Fibroblast of mammary gland (primary cell): ENCODE results near the gene NUDT14.

Experiments used
- DNase-seq: peaks from one replicate; pipeline ENCODE4 v3.0.0-alpha.2; 2010; ENCODE audit warnings: low read depth
- H3K4me3 ChIP-seq: 2 replicates; pipeline ENCODE4 v1.5.1; 2011; ENCODE audit warnings: low read depth, mild to moderate bottlenecking, low read length, moderate library complexity; ENCODE audit not compliant: control insufficient read depth
- TF ChIP-seq, protein P1 (sequence below): conservative IDR thresholded peaks from 2 replicates; pipeline ENCODE4 v1.5.1; 2011; ENCODE audit warnings: low read depth, low read length, inconsistent platforms; ENCODE audit not compliant: control insufficient read depth, insufficient read depth

NUDT14 gene

DNA sequence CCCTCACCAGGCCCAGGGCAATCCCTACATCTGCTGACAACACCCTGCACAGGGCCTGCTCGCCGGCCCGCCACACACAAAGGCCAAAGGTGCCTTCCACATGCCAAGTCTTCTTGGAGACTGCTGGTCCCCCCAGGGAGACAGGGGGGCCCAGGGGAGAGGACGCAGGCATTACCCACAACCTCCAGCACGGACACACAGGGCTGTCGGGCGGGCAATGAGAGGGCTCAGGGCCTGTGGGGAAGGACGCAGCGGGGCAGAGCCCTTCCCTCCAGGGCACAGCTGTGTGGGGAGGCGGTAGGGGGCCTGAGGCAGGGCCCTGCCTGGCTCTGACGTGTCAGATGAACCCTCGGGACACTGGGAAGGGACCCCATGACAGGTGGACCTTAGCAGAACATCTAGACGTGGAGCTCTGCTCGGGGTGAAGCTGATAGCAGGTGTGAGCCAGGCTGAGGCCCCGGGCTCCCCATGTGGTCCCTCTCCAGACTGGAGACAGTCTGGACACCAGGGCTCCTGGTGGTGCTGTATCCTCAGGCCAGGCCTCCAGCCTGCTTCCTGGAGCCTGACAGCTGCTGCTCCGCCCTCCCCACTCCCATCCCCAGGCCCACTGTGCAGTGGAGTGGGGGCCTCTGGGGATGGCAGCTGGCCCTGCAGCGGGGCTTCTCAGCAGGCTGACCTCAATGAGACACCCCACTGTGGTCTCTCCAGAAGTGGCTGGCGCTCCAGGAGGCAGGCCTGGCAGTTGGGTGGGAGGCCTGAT, 31.6 kb upstream of the NUDT14 start:
- TF ChIP-seq, protein P1, sequence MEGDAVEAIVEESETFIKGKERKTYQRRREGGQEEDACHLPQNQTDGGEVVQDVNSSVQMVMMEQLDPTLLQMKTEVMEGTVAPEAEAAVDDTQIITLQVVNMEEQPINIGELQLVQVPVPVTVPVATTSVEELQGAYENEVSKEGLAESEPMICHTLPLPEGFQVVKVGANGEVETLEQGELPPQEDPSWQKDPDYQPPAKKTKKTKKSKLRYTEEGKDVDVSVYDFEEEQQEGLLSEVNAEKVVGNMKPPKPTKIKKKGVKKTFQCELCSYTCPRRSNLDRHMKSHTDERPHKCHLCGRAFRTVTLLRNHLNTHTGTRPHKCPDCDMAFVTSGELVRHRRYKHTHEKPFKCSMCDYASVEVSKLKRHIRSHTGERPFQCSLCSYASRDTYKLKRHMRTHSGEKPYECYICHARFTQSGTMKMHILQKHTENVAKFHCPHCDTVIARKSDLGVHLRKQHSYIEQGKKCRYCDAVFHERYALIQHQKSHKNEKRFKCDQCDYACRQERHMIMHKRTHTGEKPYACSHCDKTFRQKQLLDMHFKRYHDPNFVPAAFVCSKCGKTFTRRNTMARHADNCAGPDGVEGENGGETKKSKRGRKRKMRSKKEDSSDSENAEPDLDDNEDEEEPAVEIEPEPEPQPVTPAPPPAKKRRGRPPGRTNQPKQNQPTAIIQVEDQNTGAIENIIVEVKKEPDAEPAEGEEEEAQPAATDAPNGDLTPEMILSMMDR, result no peak
- DNase-seq, result no peak
- H3K4me3 ChIP-seq, result no peak overlapping the region

DNA sequence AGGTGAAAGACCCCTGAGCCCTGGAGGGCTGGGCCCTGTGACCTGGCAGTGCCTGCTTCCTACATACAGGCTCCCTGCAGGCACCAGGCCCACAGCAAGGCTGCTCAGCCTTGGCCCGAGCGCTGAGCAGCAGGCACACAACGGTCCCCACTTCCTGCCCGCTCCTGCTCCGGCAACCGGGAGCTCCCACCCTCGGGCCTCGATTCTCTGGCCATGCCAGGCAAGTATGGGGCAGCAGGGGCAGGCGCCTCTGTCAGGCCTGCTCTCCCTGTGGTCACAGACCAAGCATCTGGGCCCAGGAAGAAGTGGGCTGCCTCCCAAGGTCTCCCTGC, 30.6 kb upstream of the NUDT14 start:
- no peak for DNase-seq
- TF ChIP-seq, protein P1, result no peak
- H3K4me3 ChIP-seq, result no peak overlapping the region

DNA sequence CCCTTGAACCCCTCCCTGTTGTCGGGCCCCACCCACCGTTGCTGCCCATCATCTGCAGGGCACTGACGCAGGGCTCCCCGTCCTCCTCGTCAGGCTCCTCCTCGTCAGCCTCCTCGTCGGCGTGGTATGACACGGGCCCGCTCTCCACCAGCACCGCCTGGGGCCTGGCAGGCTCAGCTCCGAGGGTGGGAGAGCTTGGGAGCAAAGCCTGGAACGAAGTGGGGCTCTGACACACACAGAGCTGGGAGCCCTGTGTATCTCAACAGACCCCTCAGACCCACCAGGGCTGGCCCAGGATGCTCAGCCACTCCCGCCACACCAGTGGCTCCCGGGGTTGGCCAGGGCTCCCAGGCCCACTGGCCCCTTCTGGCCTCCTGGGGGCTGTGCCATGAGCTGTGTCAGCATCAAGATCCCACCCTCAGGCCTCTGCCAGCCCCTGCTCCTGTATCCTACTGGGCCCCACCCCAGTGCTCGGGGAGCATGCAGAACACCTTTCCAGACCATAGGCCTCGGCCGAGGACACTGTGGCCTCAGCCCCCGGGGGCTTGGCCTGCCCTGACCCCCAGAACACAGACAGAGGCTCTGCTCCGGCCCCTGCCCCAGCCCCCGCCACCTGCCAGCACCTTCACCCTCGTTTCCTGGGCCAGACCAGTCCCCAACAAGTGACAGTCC, 30.1 kb upstream of the NUDT14 start:
- TF ChIP-seq, protein P1, result no peak

DNA sequence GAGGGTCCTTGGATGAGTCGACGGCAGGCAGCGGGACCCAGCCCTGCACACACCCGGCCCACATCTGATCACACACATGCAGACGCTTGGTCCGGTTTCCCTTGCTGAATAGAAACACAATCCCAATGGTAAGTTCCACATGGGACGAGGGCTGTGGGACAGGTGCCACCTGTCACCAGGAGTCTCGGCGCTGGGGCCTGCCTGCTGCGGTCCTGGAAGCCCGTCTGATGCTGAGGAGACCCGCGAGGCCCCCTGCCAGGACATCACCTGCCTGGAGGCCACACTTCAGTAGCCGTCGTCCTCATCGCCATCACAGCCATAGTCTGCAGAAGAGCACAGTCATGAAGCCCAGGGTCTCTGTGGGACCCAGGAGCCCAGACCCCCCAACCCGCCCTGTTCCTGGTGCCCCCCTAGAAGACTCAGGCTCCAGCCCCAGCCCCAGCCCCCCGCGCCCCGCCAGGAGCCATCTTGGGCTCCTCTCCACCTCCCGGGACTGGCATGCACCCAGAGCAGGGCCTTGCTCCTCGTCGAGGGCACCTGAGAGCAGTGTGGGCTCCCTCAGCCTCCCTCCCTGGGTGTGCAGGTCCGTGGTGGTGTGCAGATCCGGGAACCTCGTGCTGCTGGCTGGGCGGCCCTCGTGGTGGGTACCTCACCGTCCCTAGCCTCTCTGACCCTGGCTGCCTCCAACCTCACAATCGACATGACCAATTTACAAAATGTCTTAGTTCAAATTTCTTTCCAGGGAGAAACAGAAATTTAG, 29.3 kb upstream of the NUDT14 start:
- H3K4me3 ChIP-seq, result no peak overlapping the region
- TF ChIP-seq, protein P1, result no peak
- DNase-seq, result no peak

More for the DNA sequence above, 30.1 kb upstream of the NUDT14 start:
- DNase-seq, result no peak
- H3K4me3 ChIP-seq, result no peak overlapping the region

DNA sequence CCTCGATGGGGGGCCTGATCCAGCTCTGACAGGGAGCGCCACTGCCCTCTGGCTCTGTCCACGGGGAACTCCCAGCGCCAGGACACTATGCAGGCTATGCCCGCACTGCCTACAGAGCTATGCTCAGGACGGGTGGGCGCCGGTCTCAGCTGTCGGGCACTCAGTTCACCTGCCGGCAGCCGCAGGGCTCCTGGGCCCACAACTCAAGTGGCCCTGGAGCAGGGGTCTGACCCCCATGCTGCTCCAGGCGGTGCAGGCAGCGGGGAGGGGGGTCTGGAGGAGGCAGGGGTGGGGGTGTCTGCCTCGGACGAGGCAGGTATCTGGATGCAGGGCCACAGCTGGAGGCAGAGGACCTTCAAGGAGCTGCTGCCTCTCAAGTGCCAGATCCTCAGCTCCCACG, 28.5 kb upstream of the NUDT14 start:
- TF ChIP-seq, protein P1, result no peak
- DNase-seq, result no peak

DNA sequence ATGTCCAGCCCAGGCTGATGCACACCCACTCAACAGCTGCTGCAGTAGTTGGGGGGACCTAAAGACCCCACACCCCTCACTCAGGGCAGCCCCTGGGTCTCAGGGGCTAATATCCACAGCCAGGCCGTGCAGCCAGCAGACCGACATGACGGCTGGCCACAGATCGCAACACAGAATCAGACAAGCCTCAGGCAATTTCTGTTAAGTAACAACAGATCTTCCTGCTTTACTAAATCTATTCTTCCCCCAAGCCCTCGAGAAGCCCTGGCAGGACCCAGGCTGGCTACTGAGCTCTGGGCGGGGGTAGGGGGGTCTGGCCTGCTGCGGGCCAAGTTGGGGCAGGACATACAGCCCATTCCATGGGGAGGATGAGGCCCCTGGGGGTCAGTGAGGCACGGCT, 28.0 kb upstream of the NUDT14 start:
- H3K4me3 ChIP-seq, result no peak overlapping the region
- DNase-seq, result no peak
- TF ChIP-seq, protein P1, result no peak

More for the DNA sequence above, 28.5 kb upstream of the NUDT14 start:
- H3K4me3 ChIP-seq, result no peak overlapping the region
